GM23338 (cell line): ENCODE results near the gene PAIP2B.

Source experiments
- EZH2phosphoT487 ChIP-seq: fragments of 200-600 bp; sonication (generic); IDR thresholded peaks from one replicate; pipeline ENCODE4 v1.8.1; 2018; ENCODE audit warnings: antibody characterized with exemption; ENCODE audit not compliant: unreplicated experiment
- POLR2AphosphoS5 ChIP-seq: IDR thresholded peaks from 2 replicates; pipeline ENCODE4 v1.6.1; 2016; ENCODE audit warnings: antibody characterized with exemption, low read depth
- TF ChIP-seq, protein P1 (sequence below), 2 experiments: fragments of 200-600 bp in 1 of 2; sonication (generic) in 1 of 2; conservative IDR thresholded peaks; 2 replicates each; pipeline versions ENCODE4 v1.5.1 to v1.6.1; 2016 to 2017; ENCODE audit warnings: antibody characterized with exemption in 2 of 2, low read depth in 2 of 2, mild to moderate bottlenecking in 2 of 2, moderate library complexity in 1 of 2

DNA sequence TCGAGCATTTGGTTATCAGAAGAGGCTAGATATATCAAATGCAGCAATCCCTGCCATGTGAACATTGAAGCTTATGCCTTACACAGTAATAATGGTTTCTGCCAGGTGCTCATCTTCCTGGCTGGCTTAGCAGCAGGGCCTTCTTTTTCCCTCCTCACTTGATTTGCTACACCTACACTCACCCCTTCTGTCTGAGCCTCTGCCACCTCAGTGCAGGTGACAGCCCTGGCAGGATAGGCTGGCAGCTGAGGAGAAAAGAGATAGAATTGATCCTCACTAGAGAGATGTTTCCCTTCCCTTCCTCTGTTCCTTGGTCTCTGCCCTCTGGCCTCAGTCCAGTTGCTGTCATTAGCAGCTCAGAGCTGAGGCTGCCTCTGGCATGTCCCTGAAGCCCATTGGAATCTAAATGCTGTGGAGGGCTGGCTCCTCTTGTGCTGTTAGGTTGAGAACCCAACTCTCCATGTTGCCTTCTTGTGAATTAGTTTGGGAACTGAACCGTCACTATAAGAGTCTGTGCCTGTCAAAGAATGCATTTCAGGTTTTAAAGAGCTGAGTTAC lies 78.3 kb downstream of the PAIP2B start:
- TF ChIP-seq EZH2phosphoT487 (no peak), POLR2AphosphoS5 (no peak)
- TF ChIP-seq, protein P1, sequence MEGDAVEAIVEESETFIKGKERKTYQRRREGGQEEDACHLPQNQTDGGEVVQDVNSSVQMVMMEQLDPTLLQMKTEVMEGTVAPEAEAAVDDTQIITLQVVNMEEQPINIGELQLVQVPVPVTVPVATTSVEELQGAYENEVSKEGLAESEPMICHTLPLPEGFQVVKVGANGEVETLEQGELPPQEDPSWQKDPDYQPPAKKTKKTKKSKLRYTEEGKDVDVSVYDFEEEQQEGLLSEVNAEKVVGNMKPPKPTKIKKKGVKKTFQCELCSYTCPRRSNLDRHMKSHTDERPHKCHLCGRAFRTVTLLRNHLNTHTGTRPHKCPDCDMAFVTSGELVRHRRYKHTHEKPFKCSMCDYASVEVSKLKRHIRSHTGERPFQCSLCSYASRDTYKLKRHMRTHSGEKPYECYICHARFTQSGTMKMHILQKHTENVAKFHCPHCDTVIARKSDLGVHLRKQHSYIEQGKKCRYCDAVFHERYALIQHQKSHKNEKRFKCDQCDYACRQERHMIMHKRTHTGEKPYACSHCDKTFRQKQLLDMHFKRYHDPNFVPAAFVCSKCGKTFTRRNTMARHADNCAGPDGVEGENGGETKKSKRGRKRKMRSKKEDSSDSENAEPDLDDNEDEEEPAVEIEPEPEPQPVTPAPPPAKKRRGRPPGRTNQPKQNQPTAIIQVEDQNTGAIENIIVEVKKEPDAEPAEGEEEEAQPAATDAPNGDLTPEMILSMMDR (conservative IDR thresholded peaks at IDR 0.05; ENCODE audit: low read depth in 2 of 2), result no peak
